A673 (cell line): ENCODE measurements around the gene MSANTD1. TPM values are rescaled to one million over a fixed set of nuclear protein-coding genes. Genes with fewer than 3 reads are reported as not detected.

ENCODE experiments used
- BruUV-seq: library from RNA; stranded (reverse); fragments of 400-500 nt; replicated peaks from 2 replicates; lab custom pipeline; 2021; lab: Mats Ljungman, UMichigan
- CTCF ChIA-PET: fragments of 300-600 bp; sonication (Branson Sonifier 250); formaldehyde crosslinking; loops from one replicate; lab custom pipeline; 2022; ENCODE audit warnings: antibody characterized with exemption; lab: Charles Lee
- POLR2A ChIA-PET: fragments of 300-600 bp; sonication (Branson Sonifier 250); formaldehyde crosslinking; loops from one replicate; lab custom pipeline; 2022; ENCODE audit warnings: antibody characterized with exemption; ENCODE audit not compliant: low non-redundant PET; lab: Charles Lee
- DNase-seq: peaks from one replicate; pipeline ENCODE4 v3.0.0-alpha.2; 2015; ENCODE audit warnings: low spot score
- H3K27ac ChIP-seq: fragments of 200-600 bp; sonication (generic); 2 replicates; pipeline ENCODE4 v1.5.1; 2016; ENCODE audit warnings: mixed run types, low read depth, mild to moderate bottlenecking, mixed read lengths, antibody characterized with exemption, low read length; ENCODE audit not compliant: poor library complexity, severe bottlenecking
- H3K27me3 ChIP-seq: fragments of 200-600 bp; sonication (generic); replicated peaks from 2 replicates; pipeline ENCODE4 v1.6.1; 2017; ENCODE audit warnings: mixed run types, low read depth, mild to moderate bottlenecking, mixed read lengths, antibody characterized with exemption, low read length; ENCODE audit not compliant: insufficient read depth, poor library complexity
- H3K36me3 ChIP-seq: fragments of 200-600 bp; sonication (generic); 2 replicates; pipeline ENCODE4 v1.6.1; 2016; ENCODE audit warnings: mixed run types, mild to moderate bottlenecking, mixed read lengths, antibody characterized with exemption, low read length; ENCODE audit not compliant: insufficient read depth, poor library complexity, severe bottlenecking
- H3K4me1 ChIP-seq: fragments of 200-600 bp; sonication (generic); 2 replicates; pipeline ENCODE4 v1.6.1; 2017; ENCODE audit warnings: mixed run types, mild to moderate bottlenecking, mixed read lengths, antibody characterized with exemption, low read length; ENCODE audit not compliant: insufficient read depth, poor library complexity, severe bottlenecking
- H3K4me3 ChIP-seq: fragments of 200-600 bp; sonication (generic); 2 replicates; pipeline ENCODE4 v1.5.1; 2016; ENCODE audit warnings: low read depth, mixed run types, mild to moderate bottlenecking, mixed read lengths, low read length; ENCODE audit not compliant: poor library complexity, severe bottlenecking
- H3K9me3 ChIP-seq: fragments of 200-600 bp; sonication (generic); 2 replicates; pipeline ENCODE4 v1.6.1; 2016; ENCODE audit warnings: mixed run types, low read depth, mild to moderate bottlenecking, mixed read lengths, antibody characterized with exemption, low read length; ENCODE audit not compliant: poor library complexity, severe bottlenecking
- CTCF ChIP-seq: fragments of 300-800, 200-600 bp; sonication (generic); conservative IDR thresholded peaks from 2 replicates; pipeline ENCODE4 v1.5.1; 2017; ENCODE audit warnings: low read depth, mild to moderate bottlenecking, antibody characterized with exemption, low read length, moderate library complexity, mixed read lengths
- EZH2 ChIP-seq: fragments of 200-600 bp; sonication (generic); IDR thresholded peaks from 2 replicates; pipeline ENCODE4 v1.6.1; 2017; ENCODE audit warnings: borderline replicate concordance, low read depth, mild to moderate bottlenecking, mixed read lengths, antibody characterized with exemption, low read length; ENCODE audit not compliant: poor library complexity, severe bottlenecking
- intact Hi-C: fragments of 100-400 bp; cut with micrococcal nuclease; formaldehyde crosslinking; loops from one replicate; pipeline ENCODE4 v1.10.0; 2022; ENCODE audit not compliant: unreplicated experiment
- total RNA-seq: library from RNA; stranded (reverse); gene quantifications from 2 replicates; pipeline ENCODE4 v1.2.3, GENCODE V29; 2021

The MSANTD1 gene
- total RNA-seq, 1 experiment from 2014 or later: 2.3 TPM

DNA sequence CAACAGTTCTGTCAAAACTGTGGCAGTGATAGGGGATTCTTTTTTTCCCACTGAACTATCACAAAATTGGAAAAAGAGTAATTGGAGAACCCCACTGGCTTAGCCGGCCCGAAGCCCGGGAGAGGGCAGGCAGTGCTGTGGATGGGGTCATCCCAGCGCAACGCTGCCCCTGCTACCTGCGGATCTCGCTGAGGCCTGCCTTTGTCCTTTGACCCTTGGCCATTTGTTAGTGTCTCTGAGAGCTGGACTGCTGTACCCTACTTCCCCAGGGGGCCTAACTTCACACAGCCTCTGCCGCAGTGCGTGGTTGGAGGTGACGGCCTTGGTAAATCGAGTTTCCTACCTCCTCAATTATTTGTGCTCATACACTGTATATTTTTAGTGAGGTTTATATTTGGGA is 43.0 kb upstream of the MSANTD1 start:
- Histone ChIP-seq H3K4me3 (no peak overlapping the region), H3K4me1 (peaks cover 9% of the 10 kb centered on the region), H3K36me3 (peaks cover 18% of the 10 kb centered on the region), H3K9me3 (no peaks in the 10 kb centered on the region), H3K27me3 (no peaks in the 10 kb centered on the region), H3K27ac (no peak overlapping the region)
- BruUV-seq: no TSS peak
- TF ChIP-seq EZH2 (no peak), CTCF (no peak)
- DNase-seq: no peak
- CTCF ChIA-PET: no interaction called here
- POLR2A ChIA-PET: no interaction called here
- intact Hi-C loops: no loop called here

- TF ChIP-seq EZH2 (no peak), CTCF (no peak)
- POLR2A ChIA-PET: no interaction called here
- BruUV-seq: no TSS peak
- H3K27ac ChIP-seq: no peak overlapping the region
- H3K4me3 ChIP-seq: no peak overlapping the region
- H3K4me1 ChIP-seq: peaks cover 9% of the 10 kb centered on the region
- no peak for DNase-seq
- H3K27me3 ChIP-seq: no peaks in the 10 kb centered on the region
- CTCF ChIA-PET: no interaction called here
- intact Hi-C loops: no loop called here
- H3K36me3 ChIP-seq: peaks cover 18% of the 10 kb centered on the region
- no peaks in the 10 kb centered on the region for H3K9me3 ChIP-seq
Measured at GRCh38 chr4:3206439-3207100, 42.4 kb upstream of the MSANTD1 start.

GRCh38 chr4:3207531-3208037 is 41.4 kb upstream of the MSANTD1 start:
- peaks cover 28% of the 10 kb centered on the region for H3K36me3 ChIP-seq
- BruUV-seq: no TSS peak
- no peaks in the 10 kb centered on the region for H3K9me3 ChIP-seq
- H3K27me3 ChIP-seq: no peaks in the 10 kb centered on the region
- no peak overlapping the region for H3K4me3 ChIP-seq
- ChIA-PET POLR2A (no interaction called here), CTCF (no interaction called here)
- TF ChIP-seq EZH2: no peak
- TF ChIP-seq CTCF: no peak
- no peak overlapping the region for H3K27ac ChIP-seq
- peaks cover 4% of the 10 kb centered on the region for H3K4me1 ChIP-seq
- intact Hi-C loops: no loop called here
- DNase-seq: no peak
